Measurements from ENCODE around the gene GABRA4.

Gene GABRA4

DNA sequence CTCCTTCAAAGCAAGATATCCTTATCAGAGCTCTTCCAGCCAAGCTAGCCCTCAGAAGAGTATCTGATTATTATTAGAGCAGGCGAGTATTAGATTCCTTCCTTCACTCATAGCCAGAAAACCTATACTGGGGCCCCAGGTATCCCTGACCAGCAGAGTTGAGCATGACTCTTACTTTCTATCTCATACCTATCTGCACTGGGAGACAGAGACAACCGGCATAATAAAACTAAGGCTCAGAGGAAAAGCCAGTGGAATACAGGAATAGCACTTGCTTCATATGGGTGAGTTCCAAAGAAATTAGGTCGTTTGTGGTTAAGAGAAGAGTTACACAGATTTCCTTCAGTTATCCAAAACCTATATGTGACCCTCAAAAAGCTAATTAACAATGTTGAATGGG, 42.6 kb downstream of the GABRA4 start:
- TF ChIP-seq TAF1 (IDR thresholded peaks at IDR 0.05; ENCODE audit: borderline replicate concordance, low read depth, low read length) = no peak
- TF ChIP-seq POLR2A (IDR thresholded peaks at IDR 0.05; ENCODE audit: low read depth, low read length) = no peak
- TF ChIP-seq POLR2AphosphoS5 (IDR thresholded peaks at IDR 0.05; ENCODE audit: low read depth, low read length) = no peak
- FAIRE-seq (no peak), DNase-seq (ENCODE audit: insufficient read length) (no peak)

DNA sequence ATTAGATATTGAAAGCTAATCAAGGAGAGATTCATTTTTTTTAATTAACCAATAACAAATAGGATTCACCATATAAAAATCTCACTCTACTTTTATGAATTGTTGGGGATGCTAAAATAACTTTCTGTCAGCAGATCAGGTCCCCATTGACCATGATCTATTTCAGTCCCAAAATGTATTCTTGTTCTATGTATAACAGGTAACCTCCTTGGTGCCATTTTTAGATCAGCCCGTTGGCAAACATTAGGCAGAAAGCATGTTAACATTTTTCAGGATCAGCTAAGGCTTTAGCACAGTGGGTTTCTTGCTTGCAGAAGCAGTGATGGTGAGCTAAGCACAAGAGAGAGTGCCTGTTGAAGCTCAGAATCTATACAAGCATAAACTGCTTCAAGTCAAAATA, 43.6 kb downstream of the GABRA4 start:
- no peak for TF ChIP-seq TAF1 (IDR thresholded peaks at IDR 0.05; ENCODE audit: borderline replicate concordance, low read depth, low read length)
- TF ChIP-seq POLR2AphosphoS5 (IDR thresholded peaks at IDR 0.05; ENCODE audit: low read depth, low read length) = no peak
- TF ChIP-seq POLR2A (IDR thresholded peaks at IDR 0.05; ENCODE audit: low read depth, low read length) = no peak
- DNase-seq (ENCODE audit: insufficient read length) (no peak), FAIRE-seq (no peak)

DNA sequence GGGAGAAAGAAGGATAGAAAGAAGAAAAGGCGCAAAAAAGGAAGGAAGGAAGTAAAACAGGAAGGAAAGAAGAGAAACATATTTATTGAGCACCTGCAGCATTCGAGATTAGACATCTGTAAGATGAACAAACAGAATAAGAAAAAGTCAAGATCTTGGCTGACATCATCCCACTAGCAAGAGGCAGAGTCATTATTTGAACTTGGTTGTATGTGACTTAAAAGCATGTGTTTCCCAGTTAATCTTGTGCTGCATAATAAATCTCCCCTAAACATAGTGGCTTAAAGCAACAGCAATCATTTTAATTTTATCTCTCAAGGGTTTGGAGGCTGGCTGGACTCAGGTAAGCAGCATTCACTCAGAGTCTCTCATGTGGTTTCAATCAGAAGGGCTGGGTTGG, 45.8 kb downstream of the GABRA4 start:
- TF ChIP-seq POLR2A (IDR thresholded peaks at IDR 0.05; ENCODE audit: low read depth, low read length) (no peak), POLR2AphosphoS5 (IDR thresholded peaks at IDR 0.05; ENCODE audit: low read depth, low read length) (no peak), TAF1 (IDR thresholded peaks at IDR 0.05; ENCODE audit: borderline replicate concordance, low read depth, low read length) (no peak)
- no peak for DNase-seq (ENCODE audit: insufficient read length)
- FAIRE-seq = no peak

GRCh38 chr4:46946919-46947536, 46.4 kb downstream of the GABRA4 start:
- no peak for TF ChIP-seq POLR2AphosphoS5 (IDR thresholded peaks at IDR 0.05; ENCODE audit: low read depth, low read length)
- no peak for TF ChIP-seq POLR2A (IDR thresholded peaks at IDR 0.05; ENCODE audit: low read depth, low read length)
- DNase-seq (ENCODE audit: insufficient read length) = no peak
- FAIRE-seq = peak; percentile 21

- no peak for FAIRE-seq
- no peak for DNase-seq (ENCODE audit: insufficient read length)
- TF ChIP-seq TAF1 (IDR thresholded peaks at IDR 0.05; ENCODE audit: borderline replicate concordance, low read depth, low read length) (no peak), POLR2A (IDR thresholded peaks at IDR 0.05; ENCODE audit: low read depth, low read length) (no peak), POLR2AphosphoS5 (IDR thresholded peaks at IDR 0.05; ENCODE audit: low read depth, low read length) (no peak)
These were observed 48.3 kb downstream of the GABRA4 start for GRCh38 chr4:46945062-46945461.

DNA sequence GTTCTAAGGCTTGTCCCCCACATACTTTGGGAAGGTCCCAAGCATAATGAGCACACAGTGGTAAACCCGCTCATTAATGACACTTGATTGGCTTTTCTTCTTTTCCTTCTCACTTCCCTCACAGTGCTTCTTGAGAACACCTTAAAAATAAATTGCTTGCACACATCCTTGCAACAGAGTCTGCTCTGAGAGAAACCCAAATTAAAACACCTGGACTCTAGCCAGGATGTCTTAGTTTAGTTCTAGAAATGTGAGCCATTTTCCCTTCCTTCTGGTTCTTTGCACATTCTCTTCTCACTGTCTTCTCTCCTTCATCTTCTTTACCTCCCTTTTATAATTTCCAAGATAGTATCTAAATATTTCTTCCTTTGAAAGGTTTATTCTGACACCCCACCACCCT, 49.0 kb downstream of the GABRA4 start:
- FAIRE-seq = no peak
- TF ChIP-seq POLR2A (IDR thresholded peaks at IDR 0.05; ENCODE audit: low read depth, low read length) = no peak
- no peak for TF ChIP-seq TAF1 (IDR thresholded peaks at IDR 0.05; ENCODE audit: borderline replicate concordance, low read depth, low read length)
- no peak for TF ChIP-seq POLR2AphosphoS5 (IDR thresholded peaks at IDR 0.05; ENCODE audit: low read depth, low read length)
- DNase-seq (ENCODE audit: insufficient read length) = no peak

DNA sequence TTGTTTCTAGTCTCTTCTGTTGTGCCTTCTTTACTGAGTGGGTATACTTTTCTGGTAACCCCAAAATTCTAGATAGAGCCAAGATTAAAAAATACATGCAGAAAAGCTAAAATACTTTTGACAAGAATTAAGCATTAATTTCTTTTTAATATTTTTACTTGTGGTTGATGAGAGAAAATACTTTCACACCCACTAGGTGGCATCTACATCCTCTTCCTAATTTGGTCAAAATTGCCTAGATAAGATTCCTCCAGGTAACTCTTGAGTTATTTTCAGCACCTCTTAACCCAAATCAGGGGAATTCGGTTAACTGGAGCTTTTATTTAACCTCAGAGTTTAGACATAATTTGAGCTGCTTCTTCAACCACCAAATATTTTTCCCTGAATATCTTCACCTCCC, 55.9 kb downstream of the GABRA4 start:
- TF ChIP-seq POLR2AphosphoS5 (IDR thresholded peaks at IDR 0.05; ENCODE audit: low read depth, low read length) (no peak), POLR2A (IDR thresholded peaks at IDR 0.05; ENCODE audit: low read depth, low read length) (no peak), TAF1 (IDR thresholded peaks at IDR 0.05; ENCODE audit: borderline replicate concordance, low read depth, low read length) (no peak)
- no peak for DNase-seq (ENCODE audit: insufficient read length)
- FAIRE-seq = peak; percentile 56

GRCh38 chr4:46934726-46935125, 58.7 kb downstream of the GABRA4 start:
- FAIRE-seq (no peak), DNase-seq (ENCODE audit: insufficient read length) (no peak)
- TF ChIP-seq TAF1 (IDR thresholded peaks at IDR 0.05; ENCODE audit: borderline replicate concordance, low read depth, low read length) (no peak), POLR2A (IDR thresholded peaks at IDR 0.05; ENCODE audit: low read depth, low read length) (no peak), POLR2AphosphoS5 (IDR thresholded peaks at IDR 0.05; ENCODE audit: low read depth, low read length) (no peak)

- TF ChIP-seq POLR2A (IDR thresholded peaks at IDR 0.05; ENCODE audit: low read depth, low read length) = no peak
- no peak for TF ChIP-seq TAF1 (IDR thresholded peaks at IDR 0.05; ENCODE audit: borderline replicate concordance, low read depth, low read length)
- TF ChIP-seq POLR2AphosphoS5 (IDR thresholded peaks at IDR 0.05; ENCODE audit: low read depth, low read length) = no peak
- DNase-seq (ENCODE audit: insufficient read length) = no peak
- no peak for FAIRE-seq
These were observed 59.7 kb downstream of the GABRA4 start for GRCh38 chr4:46933686-46934085.

DNA sequence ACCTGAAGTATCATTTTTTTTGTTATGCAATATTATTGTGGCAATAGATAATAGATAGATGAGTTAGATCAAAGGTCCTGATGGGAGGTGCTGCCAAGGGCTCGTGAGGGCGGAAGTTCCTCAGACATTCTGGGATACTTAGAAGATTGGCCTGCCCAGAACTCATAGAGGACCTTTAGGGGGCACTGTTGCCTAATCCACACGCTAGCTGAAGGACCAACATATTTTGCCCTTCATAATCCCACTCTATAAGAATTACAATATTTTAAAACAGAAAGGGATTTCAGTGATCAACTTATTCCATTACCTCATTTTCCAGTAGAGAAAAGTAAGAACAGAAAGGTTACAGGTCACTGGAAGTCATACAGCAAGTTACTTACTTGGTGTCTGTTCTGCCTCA, 61.4 kb downstream of the GABRA4 start:
- DNase-seq (ENCODE audit: insufficient read length) (no peak), FAIRE-seq (peak; percentile 88)
- TF ChIP-seq POLR2AphosphoS5 (IDR thresholded peaks at IDR 0.05; ENCODE audit: low read depth, low read length) (no peak), TAF1 (IDR thresholded peaks at IDR 0.05; ENCODE audit: borderline replicate concordance, low read depth, low read length) (no peak), POLR2A (IDR thresholded peaks at IDR 0.05; ENCODE audit: low read depth, low read length) (no peak)

DNA sequence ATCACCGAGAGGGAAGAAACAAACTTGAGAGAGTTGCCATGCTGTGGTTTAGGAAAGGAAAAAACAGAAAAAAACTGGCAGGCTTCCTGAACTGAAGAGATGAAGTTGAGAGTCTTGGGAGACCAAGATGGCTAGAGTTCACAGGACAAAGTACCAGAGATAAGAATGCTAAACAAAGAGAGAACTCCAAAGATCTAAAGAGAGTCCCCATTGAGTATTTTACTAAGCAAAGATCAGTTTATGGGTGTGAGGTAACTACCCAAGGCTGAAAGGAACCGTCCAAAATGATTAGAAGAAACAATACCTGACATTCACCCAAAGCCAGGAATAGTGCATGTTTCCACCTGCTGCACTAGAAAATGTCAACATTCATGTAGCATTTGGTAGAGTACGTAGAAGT, 62.5 kb downstream of the GABRA4 start:
- FAIRE-seq = peak; percentile 17
- no peak for DNase-seq (ENCODE audit: insufficient read length)
- TF ChIP-seq POLR2AphosphoS5 (IDR thresholded peaks at IDR 0.05; ENCODE audit: low read depth, low read length) = no peak
- no peak for TF ChIP-seq TAF1 (IDR thresholded peaks at IDR 0.05; ENCODE audit: borderline replicate concordance, low read depth, low read length)
- TF ChIP-seq POLR2A (IDR thresholded peaks at IDR 0.05; ENCODE audit: low read depth, low read length) = no peak

DNA sequence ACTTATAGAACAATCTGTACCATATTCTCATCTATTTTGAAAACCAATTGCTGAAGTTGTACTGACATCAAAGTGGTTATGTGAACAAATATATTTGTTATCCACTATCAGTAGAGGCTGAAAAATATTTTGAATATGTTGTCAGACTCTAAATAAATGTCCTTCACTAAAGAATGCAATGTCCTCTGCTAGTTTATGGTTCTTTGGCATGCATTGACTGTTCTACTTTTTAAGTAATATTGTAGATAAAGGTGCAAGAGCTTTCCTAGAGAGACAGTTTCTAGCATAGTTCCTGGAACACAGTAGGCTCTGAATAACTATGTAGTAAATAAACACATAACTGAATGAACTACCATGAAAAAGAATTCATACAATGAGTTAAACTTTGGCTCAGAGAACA, 66.2 kb downstream of the GABRA4 start:
- no peak for FAIRE-seq
- no peak for TF ChIP-seq POLR2AphosphoS5 (IDR thresholded peaks at IDR 0.05; ENCODE audit: low read depth, low read length)
- TF ChIP-seq POLR2A (IDR thresholded peaks at IDR 0.05; ENCODE audit: low read depth, low read length) = no peak
- no peak for TF ChIP-seq TAF1 (IDR thresholded peaks at IDR 0.05; ENCODE audit: borderline replicate concordance, low read depth, low read length)
- no peak for DNase-seq (ENCODE audit: insufficient read length)
